A549 (cell line): ENCODE results near the gene TMEM225B.

Experiments used
- BCL3 ChIP-seq: fragments of >200 bp; sonication (Bioruptor Twin); formaldehyde crosslinking; IDR thresholded peaks from 3 replicates; pipeline ENCODE4 v1.6.1; 2016
- CTCF ChIP-seq: fragments of >200 bp; sonication (Bioruptor Twin); formaldehyde crosslinking; IDR thresholded peaks from 3 replicates; pipeline ENCODE4 v1.5.1; 2016
- ESRRA ChIP-seq: fragments of 150-350 bp; IDR thresholded peaks from 2 replicates; pipeline ENCODE4 v1.6.1; 2014; ENCODE audit warnings: mild to moderate bottlenecking, low read length, borderline replicate concordance
- HMGXB4 ChIP-seq: fragments of 250-450 bp; sonication (Bioruptor Pico); IDR thresholded peaks from 2 replicates; pipeline ENCODE4 v1.5.0; 2021; ENCODE audit warnings: mild to moderate bottlenecking, moderate library complexity, borderline replicate concordance
- POLR2A ChIP-seq: IDR thresholded peaks from 2 replicates; pipeline ENCODE4 v1.6.1; 2012; ENCODE audit warnings: mild to moderate bottlenecking, low read length
- REST ChIP-seq: fragments of 200-600 bp; sonication (generic); IDR thresholded peaks from 2 replicates; pipeline ENCODE4 v1.6.1; 2016; ENCODE audit warnings: antibody characterized with exemption, mild to moderate bottlenecking, moderate library complexity

- no peak for TF ChIP-seq HMGXB4 (CRISPR knock-in tag)
- no peak for TF ChIP-seq BCL3
- no peak for TF ChIP-seq REST
- TF ChIP-seq CTCF: no peak
- no peak for TF ChIP-seq ESRRA
- no peak for TF ChIP-seq POLR2A
These were observed 40.1 kb upstream of the TMEM225B start for GRCh38 chr7:99557940-99558305.
